OCI-LY7 (cell line): ENCODE results near the gene DGKH. TPM values are rescaled to one million over a fixed set of nuclear protein-coding genes. Genes with fewer than 3 reads are reported as not detected.

Source experiments
- BruUV-seq: library from RNA; stranded (reverse); fragments of 400-500 nt; replicated peaks from 2 replicates; lab custom pipeline; 2021; lab: Mats Ljungman, UMichigan
- CTCF ChIA-PET: fragments of 300-600 bp; sonication (Branson Sonifier 250); formaldehyde crosslinking; loops from one replicate; lab custom pipeline; 2022; ENCODE audit warnings: antibody characterized with exemption; ENCODE audit not compliant: unreplicated experiment; lab: Charles Lee
- POLR2A ChIA-PET: fragments of 300-600 bp; sonication (Branson Sonifier 250); formaldehyde crosslinking; loops from one replicate; lab custom pipeline; 2022; ENCODE audit warnings: antibody characterized with exemption; lab: Charles Lee
- DNase-seq: peaks from one replicate; pipeline ENCODE4 v3.0.0-alpha.2; 2015; ENCODE audit warnings: low spot score
- H2AFZ ChIP-seq: fragments of 200-600 bp; sonication (generic), shearing (Covaris generic); 2 replicates; pipeline ENCODE4 v1.6.1; 2014; ENCODE audit warnings: mild to moderate bottlenecking, antibody characterized with exemption, low read length, moderate library complexity
- H3K27ac ChIP-seq: fragments of 200-600 bp; sonication (generic); 2 replicates; pipeline ENCODE4 v1.5.1; 2014; ENCODE audit warnings: mixed run types, low read depth, mild to moderate bottlenecking, moderate library complexity, low read length, inconsistent platforms; ENCODE audit not compliant: poor library complexity, severe bottlenecking
- H3K36me3 ChIP-seq: fragments of 200-600 bp; sonication (generic); 2 replicates; pipeline ENCODE4 v1.6.1; 2014; ENCODE audit warnings: mild to moderate bottlenecking, antibody characterized with exemption, low read length, moderate library complexity, mixed read lengths; ENCODE audit not compliant: insufficient read depth
- H3K4me1 ChIP-seq: fragments of 200-600 bp; sonication (generic); 2 replicates; pipeline ENCODE4 v1.5.1; 2014; ENCODE audit warnings: mild to moderate bottlenecking, low read length; ENCODE audit not compliant: insufficient read depth, poor library complexity, severe bottlenecking
- H3K4me2 ChIP-seq: fragments of 200-600 bp; sonication (generic); 2 replicates; pipeline ENCODE4 v1.6.1; 2014; ENCODE audit warnings: mild to moderate bottlenecking, low read length
- H3K4me3 ChIP-seq: fragments of 200-600 bp; sonication (generic); 2 replicates; pipeline ENCODE4 v1.5.1; 2014; ENCODE audit warnings: mild to moderate bottlenecking, low read depth, low read length; ENCODE audit not compliant: poor library complexity, severe bottlenecking
- H3K79me2 ChIP-seq: fragments of 200-600 bp; sonication (generic); 2 replicates; pipeline ENCODE4 v1.6.1; 2016; ENCODE audit warnings: low read depth, mild to moderate bottlenecking, low read length, moderate library complexity, mixed read lengths; ENCODE audit not compliant: insufficient read depth
- H3K9me2 ChIP-seq: fragments of 200-600 bp; sonication (generic); 2 replicates; pipeline ENCODE4 v1.6.1; 2016; ENCODE audit warnings: mild to moderate bottlenecking, low read length, mixed read lengths; ENCODE audit not compliant: insufficient read depth
- H3K9me3 ChIP-seq: fragments of 200-600 bp; sonication (generic); 2 replicates; pipeline ENCODE4 v1.6.1; 2014; ENCODE audit warnings: mild to moderate bottlenecking, mixed run types, low read length, mixed read lengths
- H4K20me1 ChIP-seq: fragments of 200-600 bp; sonication (generic); 2 replicates; pipeline ENCODE4 v1.6.1; 2014; ENCODE audit warnings: mild to moderate bottlenecking, antibody characterized with exemption, low read length, moderate library complexity, mixed read lengths; ENCODE audit not compliant: insufficient read depth
- CTCF ChIP-seq: fragments of 200-600 bp; sonication (generic); conservative IDR thresholded peaks from 2 replicates; pipeline ENCODE4 v1.5.1; 2014; ENCODE audit warnings: mild to moderate bottlenecking, antibody characterized with exemption, low read length, moderate library complexity, mixed read lengths
- EZH2phosphoT487 ChIP-seq: fragments of 200-600 bp; sonication (generic); IDR thresholded peaks from 2 replicates; pipeline ENCODE4 v1.6.1; 2018; ENCODE audit warnings: low read depth, borderline replicate concordance, mild to moderate bottlenecking, mixed run types, antibody characterized with exemption, low read length, moderate library complexity, mixed read lengths
- intact Hi-C: fragments of 100-400 bp; cut with micrococcal nuclease; formaldehyde crosslinking; loops from one replicate; pipeline ENCODE4 v1.10.0; 2022; ENCODE audit not compliant: unreplicated experiment
- total RNA-seq, 2 experiments: library from RNA; depleted of rRNA in 1 of 2; stranded (reverse); fragments of >200 nt in 1 of 2; shearing (Covaris generic) in 1 of 2; gene quantifications; 2 replicates each; pipeline ENCODE4 v1.2.3, GENCODE V29; 2014 to 2022

The DGKH gene
- total RNA-seq, 2 experiments from 2014 or later = 6.2 to 16.1 TPM

- no peak overlapping the region for H3K27ac ChIP-seq
- intact Hi-C loops = no loop called here
- H2AFZ ChIP-seq = no peak overlapping the region
- H3K9me2 ChIP-seq = no peaks in the 10 kb centered on the region
- no peaks in the 10 kb centered on the region for H3K79me2 ChIP-seq
- no peaks in the 10 kb centered on the region for H3K9me3 ChIP-seq
- H3K4me2 ChIP-seq = no peak overlapping the region
- TF ChIP-seq CTCF (no peak), EZH2phosphoT487 (no peak)
- CTCF ChIA-PET = interaction anchor here (0.8 kb wide), 1 partner anchor 13 kb away, joined by 3 read pairs; no protein-coding TSS in a partner anchor
- POLR2A ChIA-PET = interaction anchor here (0.7 to 1.5 kb wide), 3 partner anchors 8 to 118 kb away, joined by 3 to 12 read pairs (median 4); partner anchors contain the start of gene AKAP11
- BruUV-seq = no TSS peak
- H3K4me3 ChIP-seq = no peak overlapping the region
- no peaks in the 10 kb centered on the region for H4K20me1 ChIP-seq
- DNase-seq = no peak
- no peaks in the 10 kb centered on the region for H3K4me1 ChIP-seq
- no peaks in the 10 kb centered on the region for H3K36me3 ChIP-seq
These were observed 210.3 kb downstream of the DGKH start for GRCh38 chr13:42258747-42259146.

- BruUV-seq = no TSS peak
- POLR2A ChIA-PET = interaction anchor here (0.6 to 1.5 kb wide), 5 partner anchors 9 to 117 kb away, joined by 3 to 12 read pairs (median 4); partner anchors contain the start of gene AKAP11
- no peaks in the 10 kb centered on the region for H3K79me2 ChIP-seq
- intact Hi-C loops = no loop called here
- no peak overlapping the region for H2AFZ ChIP-seq
- H3K36me3 ChIP-seq = no peaks in the 10 kb centered on the region
- TF ChIP-seq EZH2phosphoT487 = no peak
- TF ChIP-seq CTCF = no peak
- H3K27ac ChIP-seq = no peak overlapping the region
- H4K20me1 ChIP-seq = no peaks in the 10 kb centered on the region
- H3K4me2 ChIP-seq = no peak overlapping the region
- no peaks in the 10 kb centered on the region for H3K9me3 ChIP-seq
- H3K4me3 ChIP-seq = no peak overlapping the region
- CTCF ChIA-PET = interaction anchor here (0.8 kb wide), 1 partner anchor 12 kb away, joined by 3 read pairs; no protein-coding TSS in a partner anchor
- no peaks in the 10 kb centered on the region for H3K9me2 ChIP-seq
- no peaks in the 10 kb centered on the region for H3K4me1 ChIP-seq
- no peak for DNase-seq
These were observed 211.1 kb downstream of the DGKH start for GRCh38 chr13:42259515-42259914.

- no peaks in the 10 kb centered on the region for H3K9me2 ChIP-seq
- DNase-seq = no peak
- no peak overlapping the region for H2AFZ ChIP-seq
- no peak overlapping the region for H3K27ac ChIP-seq
- no peaks in the 10 kb centered on the region for H3K36me3 ChIP-seq
- H3K79me2 ChIP-seq = no peaks in the 10 kb centered on the region
- POLR2A ChIA-PET = no interaction called here
- H3K4me1 ChIP-seq = no peaks in the 10 kb centered on the region
- CTCF ChIA-PET = no interaction called here
- no peaks in the 10 kb centered on the region for H4K20me1 ChIP-seq
- no TSS peak for BruUV-seq
- no peak for TF ChIP-seq EZH2phosphoT487
- intact Hi-C loops = no loop called here
- no peak overlapping the region for H3K4me3 ChIP-seq
- H3K4me2 ChIP-seq = no peak overlapping the region
- H3K9me3 ChIP-seq = no peaks in the 10 kb centered on the region
These were observed 212.6 kb downstream of the DGKH start for GRCh38 chr13:42260903-42261654.
